ENCODE data around the gene HUS1.
"Not testable (repeated sequence)": the region's sequence is repeated elsewhere in the genome, so short reads cannot be mapped to it uniquely, and the experiment has no call there.

HUS1 gene

DNA sequence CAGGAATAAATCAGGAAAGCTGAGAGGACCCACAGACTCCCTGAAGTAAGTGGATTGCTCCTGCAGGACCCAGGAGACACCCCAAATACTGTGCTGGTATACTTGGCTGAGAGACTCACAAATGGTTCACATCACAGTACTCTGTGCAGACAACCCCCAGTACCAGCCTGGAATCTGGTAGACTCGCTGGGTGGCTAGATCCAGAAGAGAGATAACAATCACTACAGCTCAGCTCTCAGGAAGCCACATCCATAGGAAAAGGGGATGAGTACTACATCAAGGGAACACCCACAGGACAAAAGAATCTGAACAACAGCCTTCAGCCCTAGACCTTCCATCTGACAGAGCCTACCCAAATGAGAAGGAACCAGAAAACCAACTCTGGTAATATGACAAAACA lies 62.9 kb downstream of the HUS1 start:
- not testable (repeated sequence) for DNase-seq

DNA sequence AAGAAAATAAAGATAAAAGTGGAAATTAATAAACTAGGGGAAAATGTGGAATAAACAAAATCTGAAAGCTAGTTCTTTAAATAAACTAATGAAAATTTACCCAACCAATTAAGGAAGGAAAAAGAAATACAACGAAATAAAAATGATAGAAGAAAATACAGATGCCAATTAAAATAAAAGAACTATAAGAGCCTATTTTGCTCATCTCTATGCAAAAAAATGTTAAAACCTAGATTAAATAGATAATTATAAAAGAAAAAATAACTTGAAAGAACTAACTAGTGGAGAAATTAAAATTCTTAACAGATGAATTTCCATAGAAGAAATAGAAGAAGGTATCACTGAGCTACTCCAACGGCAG lies 63.8 kb downstream of the HUS1 start:
- DNase-seq = no peak

- no peak for DNase-seq
Measured at GRCh38 chr7:47914717-47915615, 64.4 kb downstream of the HUS1 start.

Data from T1000 (cell line).